Epithelial cell of proximal tubule (primary cell): Measurements from ENCODE around the gene CCR5AS.
A peak's percentile ranks its signal among the peaks of the same experiment; 100 is the strongest.

Experiments used
- DNase-seq: peaks from one replicate; pipeline ENCODE4 v3.0.0-alpha.2; 2011; ENCODE audit warnings: low read depth
- H3K4me3 ChIP-seq: 2 replicates; pipeline ENCODE4 v1.5.1; 2011; ENCODE audit warnings: low read depth, mild to moderate bottlenecking, low read length
- TF ChIP-seq, protein P1 (sequence below): conservative IDR thresholded peaks from 2 replicates; pipeline ENCODE4 v1.5.1; 2012; ENCODE audit warnings: low read depth, mild to moderate bottlenecking, low read length

The CCR5AS gene

DNA sequence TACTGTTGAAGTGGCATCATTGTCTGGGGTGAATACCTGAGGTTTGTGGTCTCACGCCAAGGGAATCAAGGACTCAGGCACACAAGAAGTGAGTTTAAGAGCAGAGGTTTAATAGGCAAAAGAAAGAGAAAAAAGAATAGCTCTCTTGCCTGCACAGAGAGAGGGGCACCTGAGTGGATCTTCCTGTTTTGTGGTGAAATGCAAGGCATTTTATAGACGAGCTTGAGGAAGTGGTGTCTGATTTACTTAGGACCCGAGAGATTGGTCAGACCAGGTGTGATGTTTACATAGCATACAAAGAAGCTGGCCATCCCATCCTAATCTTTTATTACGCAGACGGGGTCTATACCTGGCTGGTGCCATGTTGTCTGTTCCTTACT is 22.9 kb downstream of the CCR5AS start:
- no peak overlapping the region for H3K4me3 ChIP-seq
- TF ChIP-seq, protein P1, sequence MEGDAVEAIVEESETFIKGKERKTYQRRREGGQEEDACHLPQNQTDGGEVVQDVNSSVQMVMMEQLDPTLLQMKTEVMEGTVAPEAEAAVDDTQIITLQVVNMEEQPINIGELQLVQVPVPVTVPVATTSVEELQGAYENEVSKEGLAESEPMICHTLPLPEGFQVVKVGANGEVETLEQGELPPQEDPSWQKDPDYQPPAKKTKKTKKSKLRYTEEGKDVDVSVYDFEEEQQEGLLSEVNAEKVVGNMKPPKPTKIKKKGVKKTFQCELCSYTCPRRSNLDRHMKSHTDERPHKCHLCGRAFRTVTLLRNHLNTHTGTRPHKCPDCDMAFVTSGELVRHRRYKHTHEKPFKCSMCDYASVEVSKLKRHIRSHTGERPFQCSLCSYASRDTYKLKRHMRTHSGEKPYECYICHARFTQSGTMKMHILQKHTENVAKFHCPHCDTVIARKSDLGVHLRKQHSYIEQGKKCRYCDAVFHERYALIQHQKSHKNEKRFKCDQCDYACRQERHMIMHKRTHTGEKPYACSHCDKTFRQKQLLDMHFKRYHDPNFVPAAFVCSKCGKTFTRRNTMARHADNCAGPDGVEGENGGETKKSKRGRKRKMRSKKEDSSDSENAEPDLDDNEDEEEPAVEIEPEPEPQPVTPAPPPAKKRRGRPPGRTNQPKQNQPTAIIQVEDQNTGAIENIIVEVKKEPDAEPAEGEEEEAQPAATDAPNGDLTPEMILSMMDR = no peak
- no peak for DNase-seq

DNA sequence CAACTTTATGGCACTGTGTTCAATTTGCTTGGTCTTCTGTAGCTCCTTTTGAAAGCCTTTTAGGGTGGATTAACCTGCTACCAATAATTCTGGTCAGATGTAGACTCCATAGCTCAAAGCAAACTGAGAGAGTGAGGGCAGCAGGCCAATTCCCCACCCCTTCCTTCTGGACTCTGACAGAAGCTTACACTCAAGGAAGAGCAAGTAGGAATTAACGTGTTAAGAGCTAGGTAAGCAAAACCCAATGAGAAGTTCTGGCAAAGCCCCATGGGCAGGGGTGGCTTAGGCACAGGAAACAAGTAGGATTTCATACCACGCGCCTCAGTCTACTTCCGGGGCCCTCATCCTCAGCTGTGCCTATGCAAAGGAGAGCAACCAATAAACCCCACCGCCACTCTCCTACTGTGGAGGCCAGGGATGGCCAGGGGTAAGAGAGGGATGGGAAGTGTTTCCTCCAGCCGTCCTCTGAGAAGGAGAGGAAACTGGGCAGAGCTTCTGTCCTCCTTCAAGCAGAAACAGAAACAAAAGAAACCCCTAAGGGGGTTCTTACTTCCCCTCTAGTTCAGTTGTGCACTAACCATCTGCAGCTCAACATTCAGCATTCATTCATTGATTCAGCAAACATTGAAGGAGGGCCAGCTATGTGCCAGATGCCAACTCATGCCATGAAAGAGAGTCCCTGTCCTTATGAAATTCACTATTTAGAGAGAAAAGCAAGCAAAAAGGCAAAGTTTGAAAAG is 23.5 kb downstream of the CCR5AS start:
- DNase-seq = no peak
- TF ChIP-seq, protein P1 = no peak
- H3K4me3 ChIP-seq = no peak overlapping the region

DNA sequence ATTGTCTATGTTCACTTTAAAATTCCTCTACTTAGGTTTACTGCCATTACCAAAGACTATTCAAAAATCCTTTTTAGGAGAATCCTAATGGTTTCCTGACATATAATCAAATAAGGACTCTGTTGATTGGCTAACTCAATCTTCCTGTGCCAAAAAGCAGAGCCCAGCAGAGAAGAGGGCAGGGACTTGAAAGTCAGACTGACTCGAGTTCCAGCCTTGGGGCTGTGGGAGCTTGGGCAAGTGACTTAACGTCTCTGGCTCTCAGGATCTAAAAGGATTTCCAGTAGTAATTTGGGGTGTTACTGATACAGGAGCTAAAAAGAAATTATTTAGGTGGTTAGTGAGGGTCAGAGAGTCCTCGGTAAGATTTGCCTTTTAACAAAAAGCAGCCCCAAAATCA is 25.2 kb downstream of the CCR5AS start:
- TF ChIP-seq, protein P1 = no peak
- H3K4me3 ChIP-seq = no peak overlapping the region
- DNase-seq = no peak

DNA sequence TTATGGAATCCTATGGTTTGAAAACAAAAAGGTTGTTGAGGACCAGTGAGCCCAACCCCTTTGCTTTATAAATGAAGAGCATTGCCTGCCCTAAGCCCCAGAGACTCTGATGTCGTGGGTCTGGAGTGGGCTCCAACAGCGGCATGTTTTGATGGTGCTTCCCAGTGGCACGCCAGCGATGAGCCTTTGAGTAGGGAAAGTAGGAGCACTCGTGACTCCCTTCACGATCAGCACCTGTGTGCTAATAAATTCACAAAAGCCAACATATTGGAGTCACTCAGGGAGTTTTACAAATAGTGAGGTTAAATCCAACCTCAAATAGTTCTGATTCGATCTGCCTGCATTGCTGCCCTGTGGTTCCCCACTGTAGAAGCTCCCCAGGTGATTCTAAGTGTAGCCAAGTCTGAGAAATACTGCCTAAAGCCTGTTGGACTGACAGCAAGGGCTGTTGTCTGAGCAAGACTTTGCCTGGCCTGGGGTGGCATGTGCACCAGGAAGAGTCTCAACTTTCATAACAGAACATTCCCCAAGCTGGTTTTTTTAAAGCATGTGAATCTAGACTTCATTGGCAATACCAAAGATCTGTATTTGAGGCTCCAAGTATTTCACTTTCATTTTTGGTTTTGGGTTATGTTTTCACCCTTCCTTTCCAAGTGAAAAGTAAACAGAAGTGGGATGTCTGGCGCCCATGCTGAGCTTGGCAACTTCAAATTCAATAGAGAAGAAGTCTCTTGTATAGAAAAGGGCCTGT is 26.2 kb downstream of the CCR5AS start:
- TF ChIP-seq, protein P1 = no peak
- no peak for DNase-seq
- H3K4me3 ChIP-seq = no peak overlapping the region

DNA sequence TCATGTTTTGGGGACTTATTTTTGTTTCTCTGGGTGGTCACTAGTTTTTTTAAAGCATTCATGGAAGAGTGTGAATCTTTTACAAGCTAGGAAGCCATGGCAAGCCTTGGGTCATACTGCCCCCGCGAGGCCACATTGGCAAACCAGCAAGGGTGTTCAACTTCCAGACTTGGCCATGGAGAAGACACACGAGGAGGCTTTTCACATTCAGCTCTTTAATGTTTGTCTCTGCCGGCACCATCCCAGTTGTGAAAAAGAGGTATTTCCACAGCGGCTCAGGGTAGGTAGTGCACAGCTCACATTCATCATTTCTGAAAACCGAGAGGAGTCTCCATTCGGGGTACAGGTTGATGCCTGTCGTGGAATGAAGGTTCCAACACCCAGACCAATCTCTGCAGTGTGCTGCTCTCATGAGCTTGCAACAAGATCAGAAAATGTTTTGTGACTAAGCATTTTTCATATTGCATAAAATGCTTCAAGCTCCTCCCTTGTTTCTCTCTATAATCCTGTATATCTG is 28.4 kb downstream of the CCR5AS start:
- TF ChIP-seq, protein P1 = peak; percentile 90
- DNase-seq = no peak
- no peak overlapping the region for H3K4me3 ChIP-seq

DNA sequence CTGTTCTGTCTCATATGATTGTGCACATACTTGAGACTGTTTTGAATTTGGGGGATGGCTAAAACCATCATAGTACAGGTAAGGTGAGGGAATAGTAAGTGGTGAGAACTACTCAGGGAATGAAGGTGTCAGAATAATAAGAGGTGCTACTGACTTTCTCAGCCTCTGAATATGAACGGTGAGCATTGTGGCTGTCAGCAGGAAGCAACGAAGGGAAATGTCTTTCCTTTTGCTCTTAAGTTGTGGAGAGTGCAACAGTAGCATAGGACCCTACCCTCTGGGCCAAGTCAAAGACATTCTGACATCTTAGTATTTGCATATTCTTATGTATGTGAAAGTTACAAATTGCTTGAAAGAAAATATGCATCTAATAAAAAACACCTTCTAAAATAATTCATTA is 31.1 kb downstream of the CCR5AS start:
- TF ChIP-seq, protein P1 = no peak
- no peak overlapping the region for H3K4me3 ChIP-seq
- DNase-seq = no peak
